MM.1S (cell line): ENCODE results near the gene SHISA6.

Source experiments
- DNase-seq: peaks from one replicate; pipeline ENCODE4 v3.0.0-alpha.2; 2015
- H2AFZ ChIP-seq: fragments of 300-600 bp; sonication (generic); 2 replicates; pipeline ENCODE4 v1.6.0; 2016; ENCODE audit warnings: antibody characterized with exemption, low read length
- H3F3A ChIP-seq: fragments of 300-600 bp; sonication (generic); 2 replicates; pipeline ENCODE4 v1.6.1; 2016; ENCODE audit warnings: mild to moderate bottlenecking, antibody characterized with exemption, low read length, moderate library complexity, mixed read lengths; ENCODE audit not compliant: insufficient read depth
- H3K27ac ChIP-seq: fragments of 300-600 bp; sonication (generic); 2 replicates; pipeline ENCODE4 v1.5.1; 2016; ENCODE audit warnings: mild to moderate bottlenecking, low read length
- H3K27me3 ChIP-seq: fragments of 300-600 bp; sonication (generic); replicated peaks from 2 replicates; pipeline ENCODE4 v1.6.0; 2016; ENCODE audit warnings: low read length; ENCODE audit not compliant: insufficient read depth
- H3K36me3 ChIP-seq: fragments of 300-600 bp; sonication (generic); replicated peaks from 2 replicates; pipeline ENCODE4 v1.6.1; 2016; ENCODE audit warnings: mild to moderate bottlenecking, low read length, mixed read lengths; ENCODE audit not compliant: insufficient read depth
- H3K4me1 ChIP-seq: fragments of 300-600 bp; sonication (generic); 2 replicates; pipeline ENCODE4 v1.6.1; 2016; ENCODE audit warnings: low read length, mixed read lengths
- H3K4me2 ChIP-seq: fragments of 300-600 bp; sonication (generic); 2 replicates; pipeline ENCODE4 v1.6.0; 2016; ENCODE audit warnings: low read depth, low read length
- H3K4me3 ChIP-seq: fragments of 300-600 bp; sonication (generic); 2 replicates; pipeline ENCODE4 v1.5.1; 2016; ENCODE audit warnings: low read length, mixed read lengths
- H3K79me2 ChIP-seq: fragments of 300-600 bp; sonication (generic); 2 replicates; pipeline ENCODE4 v1.6.1; 2016; ENCODE audit warnings: mixed run types, low read length, mixed read lengths
- H3K9ac ChIP-seq: fragments of 300-600 bp; sonication (generic); 2 replicates; pipeline ENCODE4 v1.6.1; 2016; ENCODE audit warnings: low read length, mixed read lengths
- H3K9me2 ChIP-seq: fragments of 300-600 bp; sonication (generic); replicated peaks from 2 replicates; pipeline ENCODE4 v1.6.1; 2016; ENCODE audit warnings: mild to moderate bottlenecking, low read length, mixed read lengths; ENCODE audit not compliant: insufficient read depth
- H3K9me3 ChIP-seq: fragments of 300-600 bp; sonication (generic); replicated peaks from 2 replicates; pipeline ENCODE4 v1.6.1; 2016; ENCODE audit warnings: mild to moderate bottlenecking, low read length, mixed read lengths; ENCODE audit not compliant: insufficient read depth
- H4K20me1 ChIP-seq: fragments of 300-600 bp; sonication (generic); 2 replicates; pipeline ENCODE4 v1.6.1; 2016; ENCODE audit warnings: mild to moderate bottlenecking, low read length, moderate library complexity, mixed read lengths; ENCODE audit not compliant: insufficient read depth
- EZH2 ChIP-seq: fragments of 300-600 bp; sonication (generic); optimal IDR thresholded peaks from 2 replicates; pipeline ENCODE3; 2017; ENCODE audit warnings: low read depth, mild to moderate bottlenecking, antibody characterized with exemption, low read length, mixed read lengths
- EZH2phosphoT487 ChIP-seq: fragments of 300-600 bp; sonication (generic); IDR thresholded peaks from 2 replicates; pipeline ENCODE4 v1.6.1; 2018; ENCODE audit warnings: antibody characterized with exemption, low read length
- TF ChIP-seq, protein P1 (sequence below): fragments of 300-600 bp; sonication (generic); IDR thresholded peaks from 2 replicates; pipeline ENCODE4 v1.5.1; 2016; ENCODE audit warnings: antibody characterized with exemption, low read length, mixed read lengths

The SHISA6 gene

DNA sequence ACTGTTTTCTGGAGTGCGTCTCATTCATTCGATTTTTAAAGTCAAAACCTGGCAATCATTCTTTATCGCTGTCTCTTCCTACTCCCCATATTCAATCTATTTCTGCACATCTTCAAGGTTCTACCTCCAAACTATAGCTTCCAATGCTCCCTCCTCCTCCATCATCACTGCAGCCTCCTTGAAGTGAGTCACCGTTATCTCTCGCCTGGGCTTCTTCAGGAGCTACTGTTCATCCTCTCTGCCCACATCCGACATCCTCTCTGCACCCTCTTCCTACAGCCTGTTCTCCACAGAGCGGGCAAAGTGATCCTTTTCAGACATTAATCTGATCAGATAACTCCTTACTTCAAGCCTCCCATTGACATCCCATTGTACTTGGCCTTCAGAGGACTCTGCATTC is 213.1 kb downstream of the SHISA6 start:
- Histone ChIP-seq H3K9me2 (no peaks in the 10 kb centered on the region), H3K27ac (no peak overlapping the region), H3K79me2 (no peaks in the 10 kb centered on the region), H3K36me3 (no peaks in the 10 kb centered on the region), H3K9ac (no peak overlapping the region), H3K9me3 (no peaks in the 10 kb centered on the region), H3F3A (no peaks in the 10 kb centered on the region), H2AFZ (no peak overlapping the region), H3K4me2 (no peak overlapping the region), H4K20me1 (no peaks in the 10 kb centered on the region), H3K4me1 (no peaks in the 10 kb centered on the region), H3K27me3 (no peaks in the 10 kb centered on the region), H3K4me3 (no peak overlapping the region)
- no peak for DNase-seq
- TF ChIP-seq, protein P1, sequence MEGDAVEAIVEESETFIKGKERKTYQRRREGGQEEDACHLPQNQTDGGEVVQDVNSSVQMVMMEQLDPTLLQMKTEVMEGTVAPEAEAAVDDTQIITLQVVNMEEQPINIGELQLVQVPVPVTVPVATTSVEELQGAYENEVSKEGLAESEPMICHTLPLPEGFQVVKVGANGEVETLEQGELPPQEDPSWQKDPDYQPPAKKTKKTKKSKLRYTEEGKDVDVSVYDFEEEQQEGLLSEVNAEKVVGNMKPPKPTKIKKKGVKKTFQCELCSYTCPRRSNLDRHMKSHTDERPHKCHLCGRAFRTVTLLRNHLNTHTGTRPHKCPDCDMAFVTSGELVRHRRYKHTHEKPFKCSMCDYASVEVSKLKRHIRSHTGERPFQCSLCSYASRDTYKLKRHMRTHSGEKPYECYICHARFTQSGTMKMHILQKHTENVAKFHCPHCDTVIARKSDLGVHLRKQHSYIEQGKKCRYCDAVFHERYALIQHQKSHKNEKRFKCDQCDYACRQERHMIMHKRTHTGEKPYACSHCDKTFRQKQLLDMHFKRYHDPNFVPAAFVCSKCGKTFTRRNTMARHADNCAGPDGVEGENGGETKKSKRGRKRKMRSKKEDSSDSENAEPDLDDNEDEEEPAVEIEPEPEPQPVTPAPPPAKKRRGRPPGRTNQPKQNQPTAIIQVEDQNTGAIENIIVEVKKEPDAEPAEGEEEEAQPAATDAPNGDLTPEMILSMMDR: no peak
- TF ChIP-seq EZH2: no peak

GRCh38 chr17:11458279-11458678 is 217.3 kb downstream of the SHISA6 start:
- TF ChIP-seq, protein P1: no peak
- Histone ChIP-seq H3K9ac (no peak overlapping the region), H3K27ac (no peak overlapping the region), H2AFZ (no peak overlapping the region), H3K4me1 (no peaks in the 10 kb centered on the region), H3K9me3 (no peaks in the 10 kb centered on the region), H3K27me3 (no peaks in the 10 kb centered on the region), H3K36me3 (no peaks in the 10 kb centered on the region), H3F3A (no peaks in the 10 kb centered on the region), H3K4me2 (no peak overlapping the region), H3K9me2 (no peaks in the 10 kb centered on the region), H3K79me2 (no peaks in the 10 kb centered on the region), H3K4me3 (no peak overlapping the region), H4K20me1 (no peaks in the 10 kb centered on the region)
- DNase-seq: no peak

DNA sequence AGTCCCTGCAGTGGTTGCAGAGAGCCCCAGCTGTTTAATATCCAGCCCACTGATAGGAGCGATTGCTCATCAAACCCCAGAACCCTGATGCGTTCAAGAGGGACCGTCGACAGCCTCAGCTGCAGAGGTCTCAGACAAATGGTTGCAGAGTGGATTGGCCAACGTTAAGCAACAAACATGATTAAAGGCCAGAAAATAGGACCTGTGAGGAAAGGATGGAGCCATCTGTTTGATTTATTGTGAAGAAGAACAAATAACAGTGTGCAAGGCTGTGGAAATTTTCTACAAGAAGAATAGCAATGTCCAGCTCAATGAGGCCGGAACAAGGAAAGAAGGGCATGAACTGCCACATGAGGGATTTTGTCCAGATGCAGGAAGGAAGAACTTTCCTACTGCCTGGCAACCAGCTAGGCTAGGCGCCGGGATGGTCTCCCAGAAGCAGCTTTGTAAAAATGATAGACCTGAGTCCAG is 218.9 kb downstream of the SHISA6 start:
- H4K20me1 ChIP-seq: no peaks in the 10 kb centered on the region
- H3K4me2 ChIP-seq: no peak overlapping the region
- H3F3A ChIP-seq: no peaks in the 10 kb centered on the region
- H3K9me3 ChIP-seq: no peaks in the 10 kb centered on the region
- TF ChIP-seq, protein P1: no peak
- TF ChIP-seq EZH2phosphoT487: no peak
- no peak for TF ChIP-seq EZH2
- H2AFZ ChIP-seq: no peak overlapping the region
- H3K27me3 ChIP-seq: no peaks in the 10 kb centered on the region
- H3K79me2 ChIP-seq: no peaks in the 10 kb centered on the region
- H3K4me3 ChIP-seq: no peak overlapping the region
- no peaks in the 10 kb centered on the region for H3K4me1 ChIP-seq
- no peak overlapping the region for H3K9ac ChIP-seq
- H3K36me3 ChIP-seq: no peaks in the 10 kb centered on the region
- no peaks in the 10 kb centered on the region for H3K9me2 ChIP-seq
- no peak overlapping the region for H3K27ac ChIP-seq
- DNase-seq: no peak
